CD4-positive, CD25-positive, alpha-beta regulatory T cell (primary cell): ENCODE results near the gene CCNL2. TPM values are rescaled to one million over a fixed set of nuclear protein-coding genes. Genes with fewer than 3 reads are reported as not detected.
A peak's percentile ranks its signal among the peaks of the same experiment; 100 is the strongest.

Experiments
- ATAC-seq, 2 donors: fragments of 150-1000 bp; cut with Tn5 transposase; one replicate each; pipeline ENCODE4 v1.10.0; 2021; ENCODE audit warnings: low read depth in 2 of 2, moderate number of reproducible peaks in 2 of 2, moderate library complexity in 1 of 2
- DNase-seq, 3 donors: peaks; one replicate each; pipeline versions ENCODE4 v3.0.0 to v3.0.0-alpha.2; 2012 to 2022; ENCODE audit warnings: mixed read lengths in 1 of 3
- H3K27ac ChIP-seq: one replicate; pipeline ENCODE4 v1.7.0; 2013; ENCODE audit warnings: mild to moderate bottlenecking, low read length; ENCODE audit not compliant: insufficient read depth, poor library complexity, severe bottlenecking
- H3K27me3 ChIP-seq: one replicate; pipeline ENCODE4 v1.7.0; 2013; ENCODE audit warnings: low read length; ENCODE audit not compliant: control insufficient read depth, insufficient read depth
- H3K36me3 ChIP-seq: one replicate; pipeline ENCODE4 v1.7.0; 2013; ENCODE audit warnings: mild to moderate bottlenecking, low read length, moderate library complexity; ENCODE audit not compliant: control insufficient read depth, insufficient read depth
- H3K4me1 ChIP-seq: 2 replicates; pipeline ENCODE4 v1.7.0; 2013; ENCODE audit warnings: mild to moderate bottlenecking, low read length; ENCODE audit not compliant: insufficient read depth, control insufficient read depth, poor library complexity, severe bottlenecking
- H3K4me3 ChIP-seq: one replicate; pipeline ENCODE4 v1.7.0; 2013; ENCODE audit warnings: low read depth, mild to moderate bottlenecking, low read length, moderate library complexity
- H3K9me3 ChIP-seq, 2 experiments: 1 replicate in 1 of 2; 2 replicates in 1 of 2; pipeline ENCODE4 v1.7.0; 2013; ENCODE audit warnings: low read length in 2 of 2, mild to moderate bottlenecking in 1 of 2, moderate library complexity in 1 of 2; ENCODE audit not compliant: control insufficient read depth in 2 of 2
- H3K27ac Mint-ChIP-seq, 3 donors: one replicate each; pipeline ENCODE4 v1.8.0; 2020 to 2022; ENCODE audit warnings: mild to moderate bottlenecking in 3 of 3, mixed read lengths in 3 of 3, moderate library complexity in 2 of 3
- H3K27me3 Mint-ChIP-seq: one replicate; pipeline ENCODE4 v1.8.0; 2022; ENCODE audit warnings: mild to moderate bottlenecking, mixed read lengths
- H3K36me3 Mint-ChIP-seq: one replicate; pipeline ENCODE4 v1.8.0; 2020; ENCODE audit warnings: mixed read lengths
- H3K4me1 Mint-ChIP-seq, 4 donors: one replicate each; pipeline ENCODE4 v1.8.0; 2020 to 2022; ENCODE audit warnings: mixed read lengths in 4 of 4, mild to moderate bottlenecking in 1 of 4
- H3K4me3 Mint-ChIP-seq, 4 donors: one replicate each; pipeline ENCODE4 v1.8.0; 2020 to 2022; ENCODE audit warnings: mild to moderate bottlenecking in 4 of 4, mixed read lengths in 4 of 4, moderate library complexity in 3 of 4
- H3K9me3 Mint-ChIP-seq, 7 donors: one replicate each; pipeline ENCODE4 v1.8.0; 2020 to 2022; ENCODE audit warnings: mixed read lengths in 7 of 7, mild to moderate bottlenecking in 3 of 7, moderate library complexity in 2 of 7
- polyA plus RNA-seq, 4 donors: library from polyadenylated mRNA; unstranded; fragments of 300-500 nt; fragmentation: Illumina TruSeq; gene quantifications; one replicate each; pipeline ENCODE4 v1.2.3, GENCODE V29; 2021
- total RNA-seq: library from RNA; stranded (reverse); gene quantifications from one replicate; pipeline ENCODE4 v1.2.3, GENCODE V29; 2022

The CCNL2 gene
- total and polyA plus RNA-seq, 5 donors from 2014 or later, result 17.6 to 287 (median 21.6) TPM

DNA sequence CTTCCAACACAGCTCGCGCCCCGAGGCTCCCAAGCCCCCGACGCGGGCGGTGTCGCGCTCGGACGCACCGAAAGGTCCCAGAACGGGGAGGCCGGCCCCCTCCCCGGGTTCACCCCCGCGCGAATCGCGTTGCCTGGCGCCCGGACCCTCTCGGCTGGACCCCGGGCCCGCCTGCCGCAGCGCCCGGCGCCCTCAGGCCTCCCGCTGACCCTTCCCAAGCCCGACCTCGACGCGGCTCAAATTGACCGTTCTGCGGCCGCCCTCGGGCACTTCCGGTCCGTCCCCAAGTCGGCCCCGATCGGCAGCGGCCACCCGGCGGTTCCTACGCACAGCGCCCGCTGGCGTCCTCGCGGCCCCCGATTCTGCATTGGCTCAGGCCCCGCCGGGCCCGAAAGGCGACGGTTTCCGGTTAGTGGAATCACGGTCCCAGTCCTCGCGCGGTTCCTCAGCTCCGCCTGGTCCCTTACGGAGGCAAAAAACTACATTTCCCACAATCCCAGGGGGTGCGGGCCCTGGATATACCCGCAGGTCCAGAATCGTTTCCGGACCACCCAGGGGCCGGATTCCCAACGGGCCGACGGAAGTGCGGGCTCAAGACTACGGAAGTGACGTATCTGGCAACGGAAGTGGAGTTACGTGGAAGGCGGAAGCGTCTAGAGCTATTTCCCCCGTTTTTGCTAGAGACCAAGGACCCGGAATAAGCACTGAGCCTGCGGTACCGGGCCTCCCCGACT, 24.0 kb downstream of the CCNL2 start, which contains the start of gene AURKAIP1:
Gene AURKAIP1, minus strand, starts transcription at position 279 of the 734 bp plus-strand sequence. CDS start 451 bp downstream, outside the sequence.
- Histone ChIP-seq H3K4me3 (peak within 1 kb of the TSS; percentile 53), H3K36me3 (no peaks in the 10 kb centered on the region), H3K9me3 (no peaks in the 10 kb centered on the region), H3K4me1 (peaks cover 39% of the 10 kb centered on the region), H3K27me3 (no peaks in the 10 kb centered on the region), H3K27ac (peak within 1 kb of the TSS; percentile 94)
- Mint-ChIP-seq H3K4me3 (peak within 1 kb of the TSS; percentile 90 to 95 (median 94)), H3K4me1 (peaks cover 0 to 35% (median 6%) of the 10 kb centered on the region in 4 donors), H3K27ac (peak within 1 kb of the TSS; percentile 96 to 99 (median 98)), H3K9me3 (no peaks in the 10 kb centered on the region), H3K36me3 (no peaks in the 10 kb centered on the region), H3K27me3 (no peaks in the 10 kb centered on the region)
- ATAC-seq (peak; percentile 88 to 90), DNase-seq (peak; percentile 95 to 100 (median 97))

DNA sequence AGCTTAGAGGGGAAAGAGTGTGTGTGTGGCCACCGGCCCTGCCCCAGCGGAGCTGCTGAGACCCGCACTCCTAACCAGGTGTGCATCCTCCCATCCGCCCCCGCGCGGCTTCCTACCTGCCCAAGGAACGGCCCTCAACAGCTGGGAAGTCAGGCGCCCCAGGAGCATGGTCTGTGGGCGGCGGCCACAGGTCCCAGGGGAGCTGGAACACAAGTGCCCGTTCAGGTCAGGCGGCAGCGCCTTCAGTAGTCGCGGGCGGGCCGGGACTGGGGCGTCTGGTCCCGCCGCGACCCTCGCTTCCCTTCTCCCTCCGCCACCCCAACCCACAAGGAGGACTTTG, 24.6 kb downstream of the CCNL2 start:
- DNase-seq, result no peak
- no peak overlapping the region for H3K4me3 ChIP-seq
- Mint-ChIP-seq H3K36me3 (no peaks in the 10 kb centered on the region), H3K9me3 (no peaks in the 10 kb centered on the region), H3K27ac (peak overlapping the region in 2 of 3 donors; percentile 69 to 98), H3K4me1 (peaks cover 0 to 36% (median 6%) of the 10 kb centered on the region in 4 donors), H3K4me3 (peak overlapping the region; percentile 90 to 95 (median 92)), H3K27me3 (no peaks in the 10 kb centered on the region)
- peak overlapping the region; percentile 94 for H3K27ac ChIP-seq
- no peaks in the 10 kb centered on the region for H3K27me3 ChIP-seq
- no peaks in the 10 kb centered on the region for H3K36me3 ChIP-seq
- peaks cover 39% of the 10 kb centered on the region for H3K4me1 ChIP-seq
- ATAC-seq, result no peak
- no peaks in the 10 kb centered on the region for H3K9me3 ChIP-seq

DNA sequence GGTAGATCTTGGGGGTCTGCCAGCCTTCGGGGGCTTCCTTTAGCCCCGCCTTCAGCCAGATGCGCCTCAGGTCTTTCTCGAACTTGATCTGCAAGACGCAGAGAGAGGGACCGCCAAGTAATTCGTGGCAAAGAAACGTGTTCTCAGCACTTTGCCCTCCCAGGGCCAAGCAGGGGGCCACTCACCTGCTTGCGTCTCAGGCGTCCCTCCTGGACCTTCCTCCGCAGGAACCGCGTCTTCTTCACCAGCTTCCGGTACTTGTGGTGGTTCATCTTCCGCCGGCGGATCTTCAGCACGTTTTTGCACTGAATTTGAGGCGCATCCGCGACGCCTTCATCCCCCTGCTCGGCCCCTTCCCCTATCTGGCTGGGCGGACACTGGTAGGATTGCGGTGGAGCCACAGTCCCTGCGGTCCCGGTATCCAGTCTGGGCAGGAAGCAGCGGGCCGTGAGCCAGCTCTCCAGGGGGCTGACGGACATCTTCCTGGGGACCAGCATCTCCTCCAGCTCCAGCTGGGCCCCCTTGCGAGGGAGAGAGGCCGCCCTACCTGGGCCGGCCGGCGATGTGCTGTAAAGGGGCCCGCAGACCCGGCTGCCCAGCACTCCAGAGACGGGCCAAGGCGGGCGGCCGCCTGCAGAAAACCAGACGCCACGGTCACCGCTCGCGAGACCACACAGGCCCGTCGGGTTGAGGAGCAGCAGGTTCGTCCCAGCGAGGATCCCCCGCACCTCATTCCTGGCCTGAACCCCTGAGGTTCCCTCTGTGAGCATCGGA, 25.1 kb downstream of the CCNL2 start:
- ATAC-seq (no peak), DNase-seq (no peak)
- Mint-ChIP-seq H3K9me3 (no peaks in the 10 kb centered on the region), H3K4me3 (peak overlapping the region; percentile 90 to 95 (median 92)), H3K27me3 (no peaks in the 10 kb centered on the region), H3K27ac (peak overlapping the region in 2 of 3 donors; percentile 69 to 98), H3K4me1 (peaks cover 0 to 36% (median 6%) of the 10 kb centered on the region in 4 donors), H3K36me3 (no peaks in the 10 kb centered on the region)
- H3K4me1 ChIP-seq, result peaks cover 39% of the 10 kb centered on the region
- no peaks in the 10 kb centered on the region for H3K9me3 ChIP-seq
- H3K27ac ChIP-seq, result peak overlapping the region; percentile 94
- no peaks in the 10 kb centered on the region for H3K27me3 ChIP-seq
- no peak overlapping the region for H3K4me3 ChIP-seq
- H3K36me3 ChIP-seq, result no peaks in the 10 kb centered on the region

DNA sequence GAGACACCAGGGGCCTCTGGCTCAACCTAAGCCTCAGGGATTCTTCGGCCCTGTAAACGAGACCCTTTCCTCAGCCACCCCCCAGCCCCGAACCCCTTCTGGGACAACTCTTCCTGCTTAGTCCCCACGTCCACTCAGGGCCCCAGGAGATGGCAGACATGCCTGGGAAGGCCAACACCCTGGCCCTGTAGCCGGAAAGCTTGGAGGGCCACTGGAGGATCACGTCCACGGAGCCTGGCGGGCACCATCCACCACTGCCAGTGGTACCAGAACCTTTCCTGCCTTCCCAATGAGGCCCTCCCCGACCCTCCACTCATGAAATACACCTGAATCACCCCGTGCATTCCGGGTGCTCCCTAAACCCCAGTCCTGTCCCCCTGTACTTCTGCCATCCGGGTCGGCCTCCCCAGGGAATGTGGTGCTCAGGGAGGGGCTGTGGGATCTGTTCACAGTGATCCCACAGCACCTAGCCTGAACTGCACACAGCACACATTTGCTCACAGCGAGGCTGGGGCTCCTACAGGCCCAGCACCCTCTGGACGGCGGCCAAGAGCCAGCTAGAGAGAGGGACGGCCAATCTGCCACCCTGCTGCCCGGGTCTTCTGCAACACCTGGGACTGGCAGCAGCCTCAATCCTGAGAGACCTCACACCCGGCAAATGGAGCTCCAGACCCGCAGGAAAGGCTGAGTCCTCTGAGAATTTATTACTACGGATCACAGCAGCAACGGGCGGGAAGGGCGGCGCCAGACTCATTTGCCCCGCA, 25.9 kb downstream of the CCNL2 start:
- no peak for DNase-seq

DNA sequence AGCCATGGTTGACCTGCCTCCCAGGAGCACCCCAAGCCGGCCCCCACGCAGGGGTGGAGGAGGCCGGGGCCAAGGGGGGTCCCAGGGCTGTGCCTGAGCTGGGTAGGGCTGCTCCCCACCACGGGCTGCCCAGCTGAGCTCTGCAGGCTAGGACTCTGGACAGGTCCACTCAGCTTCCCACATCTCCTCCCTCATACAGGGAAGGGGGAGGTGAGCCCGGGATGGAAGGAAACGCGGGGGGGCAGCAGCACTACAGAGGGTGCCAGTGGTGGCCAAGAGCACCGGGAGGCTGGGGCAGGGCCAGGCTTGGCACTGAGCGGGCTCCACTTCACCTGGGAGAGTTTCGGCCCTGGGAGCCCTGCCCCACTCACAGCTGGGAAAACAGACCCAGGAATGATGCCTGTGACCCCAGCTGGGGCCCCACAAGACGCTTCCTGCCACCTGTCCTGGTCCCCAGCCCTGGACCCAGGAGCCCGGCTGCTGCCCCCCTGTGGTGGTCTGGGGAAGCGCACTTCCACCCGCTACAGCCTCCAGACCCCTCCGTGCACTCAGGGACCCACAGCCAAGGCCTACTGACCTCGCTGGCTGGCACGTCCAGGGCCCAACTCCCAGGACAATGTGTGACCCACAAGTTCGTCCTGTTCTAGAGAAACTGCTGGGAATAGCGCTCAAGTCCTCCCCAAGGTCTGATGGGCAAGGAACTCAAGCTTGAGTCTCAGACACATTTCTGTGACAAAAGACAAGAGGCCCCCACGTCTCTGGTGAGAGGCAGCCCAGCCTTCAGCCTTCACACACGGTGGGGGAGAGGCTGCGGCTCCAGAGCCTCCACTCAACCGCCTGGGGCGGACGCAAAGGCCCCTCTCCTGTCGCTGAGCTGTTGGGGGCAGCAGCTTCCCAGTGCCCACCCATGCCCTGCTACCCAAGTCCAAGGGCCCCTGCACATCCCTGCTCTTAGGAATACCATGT, 27.1 kb downstream of the CCNL2 start:
- Histone ChIP-seq H3K4me1 (peaks cover 39% of the 10 kb centered on the region), H3K27ac (peak overlapping the region; percentile 58), H3K36me3 (no peaks in the 10 kb centered on the region), H3K27me3 (no peaks in the 10 kb centered on the region), H3K4me3 (no peak overlapping the region), H3K9me3 (peaks cover 0 to 4% of the 10 kb centered on the region in 2 experiments)
- Mint-ChIP-seq H3K27ac (peak overlapping the region in 2 of 3 donors; percentile 56 to 79), H3K36me3 (no peaks in the 10 kb centered on the region), H3K9me3 (no peaks in the 10 kb centered on the region), H3K27me3 (no peaks in the 10 kb centered on the region), H3K4me1 (peaks cover 0 to 36% (median 6%) of the 10 kb centered on the region in 4 donors), H3K4me3 (peak overlapping the region in 3 of 4 donors; percentile 75 to 84 (median 79))
- DNase-seq (peak; percentile 67 to 74 (median 74)), ATAC-seq (peak; percentile 25 to 34)

More for the DNA sequence above, 25.9 kb downstream of the CCNL2 start:
- Histone ChIP-seq H3K9me3 (no peaks in the 10 kb centered on the region), H3K4me3 (no peak overlapping the region), H3K27me3 (no peaks in the 10 kb centered on the region), H3K4me1 (peaks cover 39% of the 10 kb centered on the region), H3K27ac (peak overlapping the region; percentile 94), H3K36me3 (no peaks in the 10 kb centered on the region)
- Mint-ChIP-seq H3K27me3 (no peaks in the 10 kb centered on the region), H3K4me3 (peak overlapping the region; percentile 33 to 95 (median 76)), H3K27ac (peak overlapping the region in 2 of 3 donors; percentile 38 to 42), H3K4me1 (peaks cover 0 to 36% (median 6%) of the 10 kb centered on the region in 4 donors), H3K9me3 (no peaks in the 10 kb centered on the region), H3K36me3 (no peaks in the 10 kb centered on the region)
- no peak for ATAC-seq

GRCh38 chr1:1371364-1371745, 27.8 kb downstream of the CCNL2 start:
- Histone ChIP-seq H3K27me3 (no peaks in the 10 kb centered on the region), H3K36me3 (no peaks in the 10 kb centered on the region), H3K4me1 (peaks cover 39% of the 10 kb centered on the region), H3K27ac (peak overlapping the region; percentile 58), H3K4me3 (no peak overlapping the region), H3K9me3 (peaks cover 0 to 5% of the 10 kb centered on the region in 2 experiments)
- ATAC-seq, result no peak
- Mint-ChIP-seq H3K27me3 (no peaks in the 10 kb centered on the region), H3K9me3 (no peaks in the 10 kb centered on the region), H3K27ac (peak overlapping the region in 1 of 3 donors; percentile 36), H3K4me1 (peaks cover 0 to 36% (median 6%) of the 10 kb centered on the region in 4 donors), H3K36me3 (no peaks in the 10 kb centered on the region), H3K4me3 (peak overlapping the region; percentile 23 to 68 (median 49))
- DNase-seq, result peak; percentile 58 to 72 (median 62)
